ENCODE results near the gene APMAP.
"Not testable (repeated sequence)": the region's sequence is repeated elsewhere in the genome, so short reads cannot be mapped to it uniquely, and the experiment has no call there.

APMAP gene

DNA sequence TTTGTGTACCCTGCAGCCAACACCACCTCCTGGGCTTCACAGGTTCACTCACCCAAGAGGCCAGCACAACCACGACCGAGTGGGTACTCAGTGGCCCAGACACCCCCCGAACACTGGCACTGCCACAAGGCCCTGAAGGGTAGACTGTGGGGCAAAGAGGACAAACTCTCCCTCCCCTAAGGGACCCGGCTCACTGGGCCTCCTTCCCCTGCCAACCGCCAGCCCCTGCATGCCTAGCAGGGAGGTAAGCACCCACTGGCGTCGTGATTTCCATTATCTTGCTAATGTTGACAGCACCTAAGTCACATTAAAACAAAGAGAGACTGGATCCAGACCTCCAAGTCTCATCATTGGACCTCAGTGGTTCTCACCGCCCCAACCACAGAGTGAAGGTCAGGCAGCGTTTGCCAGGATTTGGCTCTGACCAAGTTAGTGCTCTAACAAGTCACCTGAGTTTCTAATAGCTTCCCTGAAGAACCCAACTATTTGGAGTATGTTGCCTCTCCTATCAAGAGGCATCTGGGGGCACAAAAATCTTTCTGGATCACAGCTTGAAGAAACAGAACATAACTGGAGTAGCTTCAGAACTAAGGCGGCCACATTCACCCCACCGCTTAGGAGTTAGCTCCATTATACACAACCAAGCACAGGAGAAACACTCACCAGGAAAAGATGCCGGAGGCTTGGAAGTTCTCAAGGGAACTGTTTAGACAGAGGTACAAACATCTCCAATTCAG is 14.0 kb upstream of the APMAP start:
- no peak for DNase-seq

DNA sequence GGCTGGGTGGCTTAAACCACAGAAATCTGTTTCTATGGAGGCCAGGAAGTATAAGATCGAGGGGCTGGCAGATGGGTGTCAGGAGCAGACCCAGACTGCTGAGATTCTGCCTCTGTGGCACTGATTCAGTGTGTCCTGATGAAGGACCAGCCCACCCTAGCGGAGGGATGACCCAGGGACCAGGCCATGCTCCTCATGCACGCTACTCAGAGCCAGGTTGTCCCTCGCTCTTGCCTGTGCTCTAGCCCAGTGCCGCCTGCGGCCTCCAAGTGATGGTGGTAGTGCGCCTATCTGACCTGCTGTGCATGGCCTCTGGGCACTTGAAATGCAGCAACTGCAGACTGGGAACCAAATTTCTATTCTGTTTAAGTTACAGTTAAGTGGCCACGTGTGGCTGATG is 13.1 kb upstream of the APMAP start:
- DNase-seq, result no peak

DNA sequence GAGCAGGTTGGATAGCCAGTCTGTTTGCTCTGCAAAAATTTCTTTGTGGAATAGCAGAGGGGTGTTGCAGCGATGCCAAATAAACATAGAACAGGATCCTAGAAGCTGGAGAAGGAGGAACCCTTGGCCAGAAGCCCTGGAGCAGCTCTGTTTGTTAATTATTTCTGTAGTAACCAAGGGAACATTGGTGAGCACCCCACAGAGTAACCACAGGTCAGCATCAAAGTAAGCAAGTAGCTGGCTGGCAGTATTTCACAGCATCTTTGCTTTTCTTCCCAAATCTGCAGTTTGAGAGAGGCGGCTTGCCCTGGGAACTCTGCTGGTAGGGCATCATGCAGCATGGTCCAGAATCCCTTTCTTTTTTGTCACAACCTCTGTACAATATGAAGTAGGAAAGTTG is 12.7 kb upstream of the APMAP start:
- no peak for DNase-seq

DNA sequence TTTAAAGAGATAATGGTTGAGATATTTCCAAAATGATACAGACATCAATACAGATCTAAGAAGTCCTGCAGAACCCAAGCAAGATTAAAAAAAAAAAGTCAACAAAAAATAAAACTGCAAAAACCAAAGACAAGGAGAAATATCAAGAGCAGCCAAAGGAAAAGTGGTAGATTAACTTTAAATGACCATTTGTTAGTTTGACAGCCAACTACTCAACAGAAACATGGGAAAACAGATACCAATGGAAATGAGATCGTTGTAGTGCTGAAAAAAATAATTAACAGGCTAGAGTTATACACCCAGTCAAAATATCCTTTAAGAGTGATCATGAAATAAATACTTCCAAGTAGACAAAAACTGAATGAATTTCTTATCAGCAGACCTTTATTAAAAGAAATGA is 10.5 kb upstream of the APMAP start:
- no peak for DNase-seq

DNA sequence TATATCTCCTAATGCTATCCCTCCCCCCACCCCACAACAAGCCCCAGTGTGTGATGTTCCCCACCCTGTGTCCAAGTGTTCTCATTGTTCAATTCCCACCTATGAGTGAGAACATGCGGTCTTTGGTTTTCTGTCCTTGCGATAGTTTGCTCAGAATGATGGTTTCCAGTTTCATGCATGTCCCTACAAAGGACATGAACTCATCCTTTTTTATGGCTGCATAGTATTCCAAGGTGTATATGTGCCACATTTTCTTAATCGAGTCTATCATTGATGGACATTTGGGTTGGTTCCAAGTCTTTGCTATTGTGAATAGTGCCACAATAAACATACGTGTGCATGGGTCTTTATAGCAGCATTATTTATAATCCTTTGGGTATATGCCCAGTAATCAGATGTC is 8.8 kb upstream of the APMAP start:
- not testable (repeated sequence) for DNase-seq

DNA sequence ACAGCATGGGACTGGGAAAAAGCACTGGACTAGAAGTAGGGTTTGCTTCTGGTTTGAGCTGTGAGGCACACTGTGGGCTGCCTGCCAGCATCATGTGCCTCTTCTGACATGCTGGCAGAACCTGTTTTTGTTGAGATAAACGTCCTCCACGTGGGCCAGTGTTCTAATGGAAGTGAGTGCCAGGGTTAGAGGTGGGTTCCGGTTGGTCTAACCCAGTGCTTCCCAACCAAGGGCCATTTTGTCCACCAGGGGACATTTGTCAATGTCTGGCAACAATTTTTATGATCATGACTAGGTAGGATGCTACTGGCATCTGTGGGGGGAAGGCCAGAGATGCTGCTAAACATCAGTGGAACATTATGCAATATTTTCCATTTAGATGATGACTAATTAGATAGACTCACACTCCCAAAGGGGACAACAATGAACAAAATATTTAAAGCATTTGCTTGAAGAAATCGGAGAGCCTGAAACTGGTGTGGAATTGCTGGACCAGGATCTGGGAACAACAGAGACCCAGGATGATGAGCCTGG is 7.8 kb upstream of the APMAP start:
- no peak for DNase-seq

DNA sequence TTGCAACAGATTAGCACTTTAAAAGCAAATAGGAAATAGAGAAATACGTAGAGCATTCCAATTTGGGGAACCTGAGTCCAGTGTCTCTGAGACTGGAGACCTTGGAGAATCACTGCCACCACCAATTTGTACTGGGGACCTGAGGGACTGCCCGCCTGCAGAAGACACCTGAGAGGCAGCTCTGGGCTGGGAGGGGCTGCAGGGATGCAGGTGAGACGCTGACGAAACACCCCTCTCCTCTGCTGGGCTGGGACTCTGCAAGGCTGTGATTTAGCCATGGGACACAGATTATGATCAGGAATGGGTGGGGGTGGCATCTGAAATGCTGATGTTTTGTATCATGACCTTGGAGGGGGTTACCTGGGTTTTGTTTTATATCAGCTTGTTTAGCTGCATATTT is 7.0 kb upstream of the APMAP start:
- no peak for DNase-seq

DNA sequence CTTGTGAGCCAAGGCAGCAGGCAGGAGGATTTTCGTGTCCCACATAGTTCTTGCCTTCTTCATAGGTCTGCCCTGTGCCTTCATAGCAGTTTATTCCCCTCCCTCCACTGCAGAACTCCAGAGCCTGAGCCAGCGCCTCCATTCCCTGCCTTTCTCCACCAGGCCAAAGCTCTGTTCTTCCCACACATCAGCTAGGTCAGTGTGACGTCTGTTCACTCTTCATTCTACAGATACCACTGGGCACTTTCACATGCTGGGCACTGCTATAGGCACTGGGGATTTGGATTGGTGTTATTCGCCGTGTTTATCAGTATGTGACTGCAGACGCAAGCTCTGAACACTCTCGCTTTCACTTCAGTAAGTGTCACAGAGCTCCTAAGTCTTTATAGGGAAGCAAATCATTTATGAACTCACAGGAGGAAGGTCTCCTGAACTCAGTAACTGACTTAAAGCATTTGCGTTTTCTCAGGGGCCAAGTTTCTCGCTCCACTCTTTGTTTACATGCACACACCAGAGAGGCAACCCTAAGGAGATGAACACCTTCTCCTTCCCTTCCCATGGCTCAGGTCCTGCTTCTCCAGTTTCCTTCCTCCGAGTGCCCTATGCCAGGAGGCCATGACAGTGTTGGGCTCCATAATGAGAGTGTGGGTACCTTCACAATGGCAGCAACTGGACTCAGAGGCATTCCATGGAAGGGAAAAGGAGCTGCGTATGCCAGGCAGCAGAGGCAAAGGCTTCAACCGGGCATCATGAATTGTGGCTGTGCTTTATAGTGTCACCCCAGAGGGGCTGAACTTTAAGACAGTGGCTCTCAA is 6.3 kb upstream of the APMAP start:
- DNase-seq, result no peak

DNA sequence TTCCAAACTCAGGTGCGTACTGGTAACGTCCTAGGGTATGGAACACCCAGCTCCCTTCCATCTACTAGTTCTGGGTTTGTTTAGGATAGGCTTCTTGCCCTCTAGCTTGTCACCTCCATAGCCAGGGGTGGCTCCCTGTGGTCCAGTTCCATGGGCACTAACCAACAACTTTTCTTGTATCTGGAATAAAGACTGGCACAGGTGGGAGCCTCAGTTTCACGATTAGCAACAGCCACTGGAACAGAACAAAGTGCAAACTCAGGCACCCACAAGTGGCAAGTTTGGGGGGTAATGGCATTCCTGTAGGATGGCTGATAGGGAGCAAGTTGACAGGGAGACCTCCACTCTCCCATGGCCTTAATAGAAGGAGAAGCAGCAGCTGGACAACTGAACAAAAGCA is 5.6 kb upstream of the APMAP start:
- no peak for DNase-seq

DNA sequence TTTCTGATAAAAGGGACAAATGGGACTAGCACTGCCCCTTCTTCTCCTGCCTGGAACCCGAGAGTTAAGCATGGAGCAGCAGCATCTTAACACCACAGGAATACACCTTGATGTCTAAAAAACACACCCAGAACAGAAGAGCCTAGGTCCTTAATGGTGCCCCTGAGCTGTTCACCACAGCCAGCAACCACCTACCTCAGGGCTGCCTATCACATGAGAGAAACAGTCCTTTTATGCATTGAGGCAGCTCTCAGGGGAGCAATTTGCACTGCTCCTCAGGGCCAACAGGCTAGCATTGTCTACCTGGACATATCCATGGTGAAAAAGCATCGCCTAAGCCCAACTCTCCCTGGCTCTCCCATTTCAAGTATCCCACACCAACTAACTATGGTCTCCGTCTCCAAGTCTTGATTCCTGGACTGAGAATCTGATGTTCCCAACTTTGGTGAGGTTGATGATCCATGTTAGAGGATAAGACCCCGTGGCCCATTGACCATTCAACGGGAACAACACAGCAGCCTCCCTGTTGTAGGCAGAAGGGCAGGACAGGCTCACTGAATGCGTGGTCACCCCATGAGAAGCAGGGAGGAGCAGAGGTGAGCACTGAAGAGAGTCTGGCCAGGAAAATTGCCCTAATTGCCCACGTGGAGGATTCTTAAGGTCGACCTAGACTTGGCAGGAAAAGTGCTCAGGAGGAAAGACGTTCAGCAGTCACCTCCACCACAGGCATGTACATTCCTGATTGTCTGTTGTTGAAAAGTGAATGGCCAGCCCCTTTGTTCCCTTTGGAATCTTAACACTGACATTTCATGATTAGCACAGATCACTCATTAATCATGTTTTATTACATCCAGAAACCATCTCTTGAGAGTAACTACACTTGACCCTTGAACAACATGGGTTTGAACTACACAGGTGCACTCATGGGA is 4.2 kb upstream of the APMAP start:
- DNase-seq, result no peak

DNA sequence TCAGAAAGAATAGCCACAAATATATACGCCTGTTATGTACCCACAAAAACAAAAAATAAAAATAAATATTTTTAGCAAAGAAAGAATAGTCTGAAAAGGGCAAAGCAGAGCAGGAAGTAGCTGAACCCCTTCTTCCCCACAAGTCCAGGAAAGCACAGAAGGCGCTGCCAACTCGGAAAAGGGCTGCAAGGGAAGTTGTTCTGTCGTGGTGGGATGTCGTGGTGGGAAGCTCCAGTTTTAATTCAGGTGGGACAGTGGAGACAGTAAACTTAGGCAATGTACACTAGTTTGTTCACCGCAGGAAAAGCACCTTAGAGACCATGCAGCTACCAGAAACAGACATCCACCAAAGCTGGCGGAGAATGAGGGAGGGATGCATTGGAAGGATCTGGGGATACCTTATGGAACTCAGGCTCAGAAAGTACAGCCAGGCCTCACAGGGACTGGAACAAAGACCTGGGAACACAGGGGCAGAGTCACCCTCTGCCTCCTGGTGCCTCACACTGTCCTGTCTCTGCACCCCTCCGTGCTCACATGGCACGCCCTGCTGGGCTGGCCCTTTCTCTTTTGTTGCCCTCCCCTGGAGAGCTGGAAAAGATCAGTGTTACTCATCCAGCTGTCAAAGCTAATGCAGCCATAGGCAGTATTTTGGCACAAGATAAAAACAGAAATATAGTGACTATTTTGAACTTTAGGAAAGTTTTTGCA is 3.3 kb upstream of the APMAP start:
- no peak for DNase-seq

DNA sequence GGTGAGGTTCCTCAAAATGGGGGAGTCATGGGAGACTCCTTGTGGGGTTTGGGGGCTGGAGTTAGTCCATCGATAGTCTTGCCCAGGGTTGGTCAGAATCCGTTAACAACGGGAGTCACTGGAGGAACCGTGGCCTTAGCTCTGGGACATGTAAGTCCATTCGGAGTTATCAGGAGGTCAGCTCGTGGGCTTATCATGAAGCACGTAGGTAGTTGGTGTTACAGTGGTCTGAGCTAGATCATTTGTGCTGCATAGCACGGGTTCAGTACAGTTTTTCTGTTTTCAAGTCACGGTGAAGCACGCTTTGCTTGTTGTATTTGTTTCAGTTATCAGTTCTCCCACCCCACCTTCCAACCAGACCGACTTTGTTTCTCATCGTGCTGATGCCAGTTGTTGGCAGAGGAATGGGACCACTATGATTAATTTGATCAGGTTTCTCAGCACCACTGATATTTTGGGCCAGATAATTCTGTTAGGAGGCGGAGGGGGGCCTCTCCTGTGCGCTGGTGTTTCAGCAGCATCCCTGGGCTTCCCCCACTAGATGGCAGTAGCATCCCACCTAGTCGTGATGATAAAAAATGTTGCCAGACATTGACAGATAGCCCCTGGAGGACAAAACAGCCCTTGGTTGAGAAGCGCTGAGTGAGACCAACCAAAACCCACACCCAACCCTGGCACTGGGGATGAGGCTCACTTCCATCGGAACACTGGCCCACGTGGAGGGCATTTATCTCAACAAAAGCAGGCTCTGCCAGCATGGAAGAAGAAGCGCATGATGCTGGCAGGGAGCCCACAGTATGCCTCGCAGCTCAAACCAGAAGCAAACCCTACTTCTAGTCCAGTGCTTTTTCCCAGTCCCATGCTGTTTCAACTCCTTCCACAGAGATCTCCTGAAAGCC is 2.2 kb upstream of the APMAP start:
- peak; percentile 77 for DNase-seq

DNA sequence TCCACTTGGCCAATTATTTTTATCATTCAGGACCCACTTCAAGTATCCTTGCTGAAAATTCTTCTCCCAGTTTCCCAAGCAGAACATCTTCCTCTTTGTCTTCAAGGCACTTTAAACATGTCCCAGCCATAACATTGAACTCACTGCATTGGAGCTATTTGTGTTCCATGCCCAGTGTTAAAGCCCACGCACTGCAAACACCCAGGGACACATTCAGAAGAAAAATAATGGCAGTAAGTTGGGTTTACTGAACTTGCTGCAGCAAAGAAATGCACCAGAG is 1.6 kb upstream of the APMAP start:
- DNase-seq, result no peak

DNA sequence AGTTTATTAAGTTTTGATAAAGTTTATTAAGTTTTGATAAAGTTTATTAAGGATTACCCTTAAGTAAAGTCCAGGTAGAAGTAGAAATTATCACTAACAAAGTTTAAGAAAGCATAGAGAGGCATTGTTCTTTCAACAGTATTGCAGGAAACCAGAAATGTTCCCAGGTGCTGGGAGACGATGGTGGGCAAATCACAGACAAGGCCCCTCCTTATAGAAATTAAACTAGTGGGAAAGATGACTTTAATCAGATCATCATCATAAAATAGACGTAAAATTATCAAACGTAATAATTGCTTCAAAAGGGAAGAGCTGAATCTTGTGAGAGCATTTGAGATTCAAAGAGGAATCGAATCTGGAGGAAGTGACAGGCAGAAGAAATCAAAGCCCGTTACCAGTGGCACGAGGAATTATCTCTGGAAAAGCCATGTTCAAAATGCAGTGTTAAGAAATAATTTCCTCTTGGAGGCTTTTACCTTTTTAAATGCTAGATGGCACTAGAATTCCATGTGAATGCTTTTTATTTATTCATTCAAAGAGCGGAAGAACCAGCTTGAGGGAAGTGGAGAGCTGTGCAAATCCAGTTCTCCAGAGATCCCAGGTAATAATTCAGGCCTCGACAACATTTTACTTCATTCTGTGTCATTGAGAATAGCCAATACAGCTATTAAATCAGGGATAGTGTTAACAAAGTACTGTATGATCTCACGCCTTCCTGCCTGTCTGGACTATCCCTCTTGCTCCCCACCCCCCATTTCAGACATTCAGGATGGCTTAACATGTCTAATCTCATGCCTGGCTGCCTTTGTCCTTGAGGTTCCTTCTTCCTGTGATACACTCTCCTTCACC is 1.0 kb upstream of the APMAP start:
- no peak for DNase-seq

DNA sequence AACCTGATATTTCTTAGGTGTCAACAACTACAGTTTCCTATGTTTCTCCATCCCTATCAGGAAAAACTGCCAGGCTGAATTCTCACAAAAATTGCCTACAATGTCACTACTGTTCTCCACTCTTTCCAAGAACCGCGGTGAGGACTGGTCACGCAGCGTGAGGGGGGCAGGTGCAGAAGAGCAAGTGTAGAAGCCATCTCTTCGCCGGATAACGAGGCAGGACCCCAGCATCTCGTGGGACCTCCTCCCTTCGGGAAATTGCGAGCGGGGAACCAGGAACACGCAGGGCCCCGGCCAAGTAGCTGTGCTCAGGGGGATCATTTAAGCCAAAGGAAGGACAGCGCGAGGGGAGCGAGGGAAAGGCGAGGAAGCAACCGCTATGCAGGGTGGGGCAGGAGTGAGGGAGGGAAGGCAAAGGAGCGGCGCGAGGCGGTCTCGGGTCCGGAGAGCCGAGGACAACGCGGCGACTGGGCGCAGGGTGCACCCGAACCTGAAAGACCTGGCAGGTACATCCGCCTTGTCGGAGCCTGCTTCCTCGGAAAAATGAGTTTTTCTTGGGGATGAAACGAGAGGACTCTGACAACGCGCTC is 559 bp downstream of the APMAP start:
- no peak for DNase-seq

DNA sequence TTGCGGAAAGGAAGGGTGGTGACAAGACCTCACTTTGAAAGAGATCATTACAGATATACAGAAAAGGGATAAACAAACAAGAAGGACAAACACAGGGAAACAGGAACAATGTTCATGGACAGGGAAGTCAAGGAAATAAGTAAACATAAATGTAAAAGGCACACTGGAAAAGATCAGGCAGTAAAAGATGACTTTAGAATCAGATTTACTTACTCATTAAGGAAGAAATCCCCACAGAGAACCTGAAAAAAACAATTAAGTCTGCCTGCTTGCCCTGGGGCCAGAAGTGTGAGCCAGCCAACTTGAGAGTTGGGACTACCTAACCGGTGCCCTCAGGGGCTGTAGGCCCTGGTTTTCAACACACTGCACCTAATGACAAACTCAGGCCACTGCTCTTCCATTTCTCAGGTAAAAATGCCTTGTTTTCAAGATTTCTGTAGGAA is 1.7 kb downstream of the APMAP start:
- no peak for DNase-seq

DNA sequence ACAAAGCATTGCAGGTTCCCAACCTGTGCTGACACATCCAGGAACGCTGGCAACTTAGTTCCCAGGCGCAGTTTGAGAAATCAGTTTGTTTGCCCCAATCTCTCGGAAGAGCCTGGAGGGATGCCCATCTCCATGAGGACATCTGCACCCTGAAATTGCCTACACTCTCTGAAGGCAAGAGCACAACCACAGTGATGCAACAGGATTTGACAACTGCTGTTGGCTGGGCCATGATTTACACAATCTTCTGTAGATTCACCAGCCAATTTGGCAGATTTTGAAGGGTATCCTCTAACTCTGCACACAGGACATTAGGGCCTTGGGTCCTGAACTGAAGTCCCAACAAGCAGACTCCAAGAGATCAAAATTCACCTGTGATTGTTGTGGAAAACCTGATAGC is 3.4 kb downstream of the APMAP start:
- DNase-seq, result no peak

DNA sequence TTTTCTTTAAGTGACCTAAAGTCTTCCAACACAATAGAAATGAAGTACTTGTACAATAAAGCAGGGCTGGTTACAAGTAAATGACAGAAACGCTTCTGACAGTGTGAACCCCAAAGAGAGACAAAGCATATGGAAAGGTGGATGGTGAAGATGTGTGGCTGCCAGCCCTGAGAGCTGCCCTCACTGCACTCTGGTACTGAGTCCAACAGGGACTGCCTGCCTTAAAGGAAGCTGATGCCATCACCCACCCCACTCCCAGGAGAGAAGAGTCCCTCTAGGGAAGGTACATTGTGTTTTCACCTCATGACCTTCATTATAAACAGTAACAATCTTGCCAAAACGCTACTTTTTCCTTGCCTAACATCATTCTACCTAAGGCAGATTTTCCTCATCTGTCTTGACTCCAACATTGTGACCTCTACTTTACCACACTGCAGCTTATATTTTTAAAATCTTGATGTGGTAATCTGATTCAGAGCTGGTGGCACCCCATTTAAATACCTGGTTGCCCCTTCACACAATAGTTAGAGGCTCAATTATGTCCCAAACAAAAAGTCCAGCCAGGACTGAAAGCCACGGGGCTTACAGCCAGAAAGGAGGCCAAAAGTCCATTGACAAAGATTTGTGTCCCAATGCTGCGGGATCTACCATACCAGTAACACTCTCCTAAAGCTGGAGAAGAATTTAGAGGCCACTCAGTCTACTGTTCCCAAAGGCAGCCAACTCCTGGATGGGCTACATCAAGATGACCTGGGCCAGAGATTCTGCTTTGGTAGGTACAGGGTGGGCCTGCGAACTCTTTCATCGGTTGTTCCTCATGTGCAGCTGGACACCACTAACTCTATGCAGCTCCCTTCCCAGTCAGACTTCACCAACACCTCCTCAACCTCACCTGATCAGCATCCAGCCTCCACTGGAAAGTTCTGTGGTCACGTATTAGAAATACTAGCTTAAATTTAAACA is 4.4 kb downstream of the APMAP start:
- DNase-seq, result no peak

DNA sequence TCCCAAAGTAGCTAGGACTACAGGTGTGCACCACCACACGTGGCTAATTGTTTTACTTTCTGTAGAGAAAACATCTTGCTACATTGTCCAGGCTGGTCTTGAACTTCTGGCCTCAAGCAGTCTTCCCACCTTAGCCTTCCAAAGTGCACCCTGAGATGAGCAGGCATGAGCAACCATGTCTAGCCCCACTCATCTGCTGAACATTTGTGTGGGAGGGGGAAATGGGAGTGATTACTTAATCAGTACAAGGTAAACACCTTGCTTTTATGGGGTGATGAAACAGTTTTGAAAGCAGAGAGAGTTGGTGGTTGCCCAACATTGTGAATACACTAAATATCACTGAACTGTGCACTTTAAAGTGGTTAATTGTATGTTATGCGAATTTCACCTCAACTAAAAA is 5.3 kb downstream of the APMAP start:
- DNase-seq, result no peak

Data from activated CD4-positive, alpha-beta T cell treated with anti-CD3 and anti-CD28 coated beads for 1 hour (primary cell).